Fibroblast of mammary gland (primary cell): ENCODE data around the gene B3GNT9.

ENCODE experiments used
- DNase-seq: peaks from one replicate; pipeline ENCODE4 v3.0.0-alpha.2; 2010; ENCODE audit warnings: low read depth
- H3K4me3 ChIP-seq: 2 replicates; pipeline ENCODE4 v1.5.1; 2011; ENCODE audit warnings: low read depth, mild to moderate bottlenecking, low read length, moderate library complexity; ENCODE audit not compliant: control insufficient read depth
- TF ChIP-seq, protein P1 (sequence below): conservative IDR thresholded peaks from 2 replicates; pipeline ENCODE4 v1.5.1; 2011; ENCODE audit warnings: low read depth, low read length, inconsistent platforms; ENCODE audit not compliant: control insufficient read depth, insufficient read depth

Gene B3GNT9

DNA sequence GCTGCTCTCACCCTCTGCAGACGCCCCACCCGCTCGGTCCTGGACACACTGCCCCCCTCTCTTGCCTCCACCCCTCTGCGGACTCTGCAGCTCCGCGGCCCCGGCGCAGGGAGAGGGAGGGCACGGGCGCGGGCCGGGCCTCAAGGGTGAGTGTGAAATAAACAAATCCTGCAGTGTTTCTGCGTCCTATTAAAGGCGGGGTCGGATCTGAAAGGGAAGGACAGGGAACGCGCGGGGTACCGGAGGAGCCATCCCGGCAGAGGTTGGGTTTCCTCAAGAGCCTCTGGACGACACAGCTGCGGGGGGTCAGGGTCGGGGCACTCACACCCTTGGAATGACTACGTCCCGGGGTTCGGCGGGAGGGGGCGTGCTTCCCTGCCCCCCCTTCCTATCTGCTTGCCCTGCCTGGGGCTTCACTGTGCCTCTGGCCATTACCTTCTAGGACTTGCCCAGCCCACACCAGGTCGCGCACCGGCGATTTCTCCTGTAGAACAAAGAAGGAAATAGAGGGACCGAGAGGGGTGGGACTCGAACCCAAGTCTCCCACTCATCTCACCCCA lies 13.3 kb upstream of the B3GNT9 start:
- DNase-seq, result no peak
- no peak overlapping the region for H3K4me3 ChIP-seq

DNA sequence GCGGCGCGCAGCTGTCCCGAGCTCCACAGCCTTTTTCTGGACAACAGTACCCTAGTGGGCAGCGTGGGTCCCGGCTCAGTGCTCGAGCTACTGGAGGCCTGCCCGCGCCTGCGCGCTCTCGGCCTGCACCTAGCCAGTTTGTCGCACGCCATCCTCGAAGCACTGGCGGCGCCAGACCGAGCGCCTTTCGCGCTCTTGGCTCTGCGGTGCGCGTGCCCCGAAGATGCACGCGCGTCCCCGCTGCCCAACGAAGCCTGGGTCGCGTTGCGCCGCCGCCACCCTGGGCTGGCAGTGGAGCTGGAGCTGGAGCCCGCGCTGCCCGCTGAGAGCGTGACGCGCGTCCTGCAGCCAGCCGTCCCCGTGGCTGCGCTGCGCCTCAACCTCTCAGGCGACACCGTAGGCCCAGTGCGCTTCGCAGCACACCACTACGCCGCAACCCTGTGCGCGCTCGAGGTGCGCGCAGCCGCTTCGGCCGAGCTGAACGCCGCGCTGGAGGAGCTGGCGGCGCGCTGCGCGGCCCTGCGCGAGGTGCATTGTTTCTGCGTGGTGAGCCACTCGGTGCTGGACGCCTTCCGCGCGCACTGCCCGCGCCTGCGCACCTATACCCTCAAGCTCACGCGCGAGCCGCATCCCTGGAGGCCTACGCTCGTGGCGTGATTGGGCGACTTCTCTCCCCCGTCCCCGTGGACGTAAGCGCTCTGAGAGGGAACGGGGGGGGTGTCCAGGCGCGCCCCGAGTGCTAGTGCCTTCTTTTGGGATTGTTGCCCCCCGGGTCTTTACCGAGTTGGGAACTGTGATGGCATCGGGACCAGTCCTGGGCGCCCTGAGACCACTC lies 12.6 kb upstream of the B3GNT9 start:
- H3K4me3 ChIP-seq, result no peak overlapping the region
- TF ChIP-seq, protein P1, sequence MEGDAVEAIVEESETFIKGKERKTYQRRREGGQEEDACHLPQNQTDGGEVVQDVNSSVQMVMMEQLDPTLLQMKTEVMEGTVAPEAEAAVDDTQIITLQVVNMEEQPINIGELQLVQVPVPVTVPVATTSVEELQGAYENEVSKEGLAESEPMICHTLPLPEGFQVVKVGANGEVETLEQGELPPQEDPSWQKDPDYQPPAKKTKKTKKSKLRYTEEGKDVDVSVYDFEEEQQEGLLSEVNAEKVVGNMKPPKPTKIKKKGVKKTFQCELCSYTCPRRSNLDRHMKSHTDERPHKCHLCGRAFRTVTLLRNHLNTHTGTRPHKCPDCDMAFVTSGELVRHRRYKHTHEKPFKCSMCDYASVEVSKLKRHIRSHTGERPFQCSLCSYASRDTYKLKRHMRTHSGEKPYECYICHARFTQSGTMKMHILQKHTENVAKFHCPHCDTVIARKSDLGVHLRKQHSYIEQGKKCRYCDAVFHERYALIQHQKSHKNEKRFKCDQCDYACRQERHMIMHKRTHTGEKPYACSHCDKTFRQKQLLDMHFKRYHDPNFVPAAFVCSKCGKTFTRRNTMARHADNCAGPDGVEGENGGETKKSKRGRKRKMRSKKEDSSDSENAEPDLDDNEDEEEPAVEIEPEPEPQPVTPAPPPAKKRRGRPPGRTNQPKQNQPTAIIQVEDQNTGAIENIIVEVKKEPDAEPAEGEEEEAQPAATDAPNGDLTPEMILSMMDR, result no peak
- no peak for DNase-seq

More for the DNA sequence above, 13.3 kb upstream of the B3GNT9 start:
- TF ChIP-seq, protein P1, result no peak

DNA sequence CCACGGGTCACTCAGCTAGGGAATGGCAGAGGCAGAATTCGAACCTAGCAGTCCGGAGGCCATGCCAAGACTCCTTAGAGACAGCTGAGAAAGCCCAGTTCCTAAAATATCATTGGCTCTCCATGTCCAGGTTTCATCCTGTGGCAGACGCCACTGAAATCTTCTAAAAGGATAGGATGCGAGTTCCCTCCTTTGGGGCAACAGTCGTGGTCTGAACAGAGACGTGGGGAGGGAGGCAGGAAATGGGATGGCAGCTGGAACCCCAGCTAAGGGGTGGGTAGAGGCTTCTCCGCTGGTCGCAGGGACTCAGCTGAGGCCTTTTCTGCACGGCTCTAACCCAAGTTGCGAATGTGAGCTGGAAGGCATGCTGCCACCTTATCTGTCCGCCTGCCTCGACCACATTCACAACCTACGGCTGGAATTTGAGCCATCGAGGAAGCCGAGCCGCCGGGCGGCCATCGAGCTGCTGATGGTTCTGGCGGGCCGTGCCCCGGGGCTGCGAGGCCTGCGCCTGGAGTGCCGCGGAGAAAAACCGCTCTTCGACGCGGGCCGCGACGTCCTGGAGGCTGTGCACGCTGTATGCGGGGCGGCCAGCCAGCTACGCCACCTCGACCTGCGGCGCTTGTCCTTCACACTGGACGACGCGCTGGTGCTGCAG lies 11.8 kb upstream of the B3GNT9 start:
- H3K4me3 ChIP-seq, result no peak overlapping the region
- DNase-seq, result no peak
- TF ChIP-seq, protein P1, result no peak

- no peak for DNase-seq
- H3K4me3 ChIP-seq, result peak overlapping the region; percentile 25
- TF ChIP-seq, protein P1, result no peak
Observed at GRCh38 chr16:67161595-67162058, 10.8 kb upstream of the B3GNT9 start.

DNA sequence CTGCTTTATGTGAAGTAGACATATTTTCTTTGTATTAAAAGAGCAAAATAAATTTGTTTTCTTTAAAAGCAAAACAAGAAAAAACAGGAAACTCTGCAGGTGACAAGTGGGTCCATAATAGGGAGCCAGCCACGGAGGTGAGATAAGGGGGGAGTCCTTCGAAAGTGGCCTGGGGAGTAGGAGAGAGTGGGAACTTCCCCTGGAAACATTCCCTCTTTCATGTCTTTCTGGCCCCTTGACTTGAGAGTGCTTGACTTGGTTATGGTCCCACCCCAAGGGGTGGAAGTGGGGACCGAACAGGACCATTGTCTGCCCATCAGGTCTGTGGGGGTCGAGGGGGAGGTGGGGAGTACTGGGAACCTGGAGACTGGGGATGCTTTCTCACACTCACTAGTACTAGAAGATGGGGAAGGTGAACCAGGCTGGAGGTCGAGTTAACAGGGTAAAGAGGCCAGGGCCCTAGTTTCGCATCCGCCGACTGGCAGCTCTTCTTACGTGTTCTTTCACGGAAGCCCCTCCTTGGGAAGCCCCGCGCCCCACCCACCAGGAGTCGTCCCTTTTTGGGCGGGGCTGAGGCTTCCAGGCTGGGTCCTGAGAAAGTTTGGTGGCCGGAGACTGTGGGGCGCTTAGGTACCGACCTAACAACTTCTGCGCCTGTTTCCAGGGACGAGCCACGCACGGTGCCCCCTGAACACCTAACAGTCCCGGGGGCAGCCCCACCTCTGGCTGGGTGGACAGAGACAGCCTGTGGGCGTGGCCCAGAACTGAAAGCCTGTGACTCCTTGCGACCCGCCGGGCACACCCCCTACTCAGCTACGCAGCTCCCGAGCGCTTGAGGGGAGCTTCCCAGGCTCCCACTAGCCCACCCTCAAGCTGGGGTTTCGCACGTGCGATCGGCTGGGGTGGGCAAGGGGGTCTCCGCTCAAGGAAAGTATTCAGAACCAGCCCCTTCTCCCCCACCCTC lies 8.1 kb upstream of the B3GNT9 start:
- H3K4me3 ChIP-seq, result peak overlapping the region; percentile 90
- DNase-seq, result no peak
- TF ChIP-seq, protein P1, result no peak

- TF ChIP-seq, protein P1, result no peak
- no peak for DNase-seq
- no peak overlapping the region for H3K4me3 ChIP-seq
Observed at GRCh38 chr16:67157892-67158635, 7.3 kb upstream of the B3GNT9 start.
